IPS DF 4.7 (cell line): Measurements from ENCODE around the gene BRI3BP.
"Not testable (repeated sequence)": the region's sequence is repeated elsewhere in the genome, so short reads cannot be mapped to it uniquely, and the experiment has no call there.

Experiments
- DNase-seq: peaks from one replicate; pipeline ENCODE4 v3.0.0-alpha.2; 2013; ENCODE audit warnings: low spot score; ENCODE audit errors: extremely low read depth

BRI3BP gene

DNA sequence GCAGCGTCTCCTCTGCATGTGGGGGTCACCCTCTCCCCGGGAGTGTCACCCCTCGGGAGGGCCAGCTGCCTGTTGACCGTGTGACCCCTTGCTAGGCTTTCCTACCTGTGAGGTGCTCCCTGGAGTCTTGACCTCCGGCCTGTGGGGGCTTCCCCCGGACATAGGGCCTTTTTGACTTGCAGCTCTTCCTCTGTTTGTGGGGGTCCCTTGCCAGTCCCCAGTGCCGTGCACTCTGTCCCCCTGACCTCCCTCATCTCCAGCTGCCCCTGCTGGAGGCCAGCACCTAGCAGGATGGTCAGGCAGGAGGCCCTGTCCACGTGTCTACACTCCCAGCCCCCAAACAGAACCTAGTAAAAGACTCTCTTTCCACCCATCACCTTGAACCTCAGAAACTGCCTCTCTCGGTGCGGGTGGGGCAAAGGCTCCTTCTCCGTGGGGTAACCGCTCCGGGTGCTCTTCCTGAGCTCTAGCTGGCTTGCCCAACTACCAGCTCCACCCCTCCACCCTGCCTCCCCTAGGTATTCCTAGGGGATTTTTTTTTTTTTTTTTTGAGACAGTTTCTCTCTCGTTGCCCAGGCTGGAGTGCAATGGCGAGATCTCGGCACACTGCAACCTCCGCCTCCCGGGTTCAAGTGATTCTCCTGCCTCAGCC is 72.6 kb downstream of the BRI3BP start:
- no peak for DNase-seq

DNA sequence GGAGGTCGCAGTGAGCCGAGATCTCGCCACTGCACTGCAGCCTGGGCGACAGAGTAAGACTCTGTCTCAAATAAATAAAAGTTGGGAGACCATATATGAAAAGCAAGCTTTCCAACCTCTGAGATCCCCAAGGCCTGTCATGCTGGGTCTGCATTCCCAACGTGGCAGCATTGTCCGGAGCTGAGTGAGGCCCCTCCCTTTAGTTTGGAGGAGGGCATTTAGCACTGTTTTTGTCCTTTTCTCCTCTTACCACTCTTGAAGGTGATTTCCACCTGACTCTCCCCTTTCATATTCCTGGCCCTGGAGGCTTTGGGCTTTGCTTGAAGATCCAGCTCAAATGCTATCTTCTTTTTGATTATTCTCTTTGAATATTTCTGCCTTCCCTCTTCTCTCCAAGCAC is 74.9 kb downstream of the BRI3BP start:
- no peak for DNase-seq

DNA sequence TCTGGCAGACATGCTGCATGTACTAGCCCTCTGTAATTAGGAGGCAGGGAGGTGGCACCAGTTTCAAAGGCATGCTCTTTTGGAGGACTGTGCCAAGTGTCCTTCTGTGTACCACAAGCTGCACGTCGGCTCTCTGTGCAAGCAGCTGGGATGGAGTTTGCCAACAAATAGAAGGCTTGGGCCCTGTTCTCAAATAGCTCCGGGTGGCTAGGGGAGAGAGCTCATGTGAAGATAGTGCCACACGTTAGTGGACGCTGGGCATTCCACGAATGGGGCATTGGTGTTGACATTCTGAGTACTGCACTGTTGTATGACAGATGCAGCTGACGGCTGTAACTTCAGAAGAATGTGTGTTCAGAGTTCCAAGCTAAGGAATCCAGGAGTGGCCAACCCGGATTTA is 76.2 kb downstream of the BRI3BP start:
- no peak for DNase-seq

DNA sequence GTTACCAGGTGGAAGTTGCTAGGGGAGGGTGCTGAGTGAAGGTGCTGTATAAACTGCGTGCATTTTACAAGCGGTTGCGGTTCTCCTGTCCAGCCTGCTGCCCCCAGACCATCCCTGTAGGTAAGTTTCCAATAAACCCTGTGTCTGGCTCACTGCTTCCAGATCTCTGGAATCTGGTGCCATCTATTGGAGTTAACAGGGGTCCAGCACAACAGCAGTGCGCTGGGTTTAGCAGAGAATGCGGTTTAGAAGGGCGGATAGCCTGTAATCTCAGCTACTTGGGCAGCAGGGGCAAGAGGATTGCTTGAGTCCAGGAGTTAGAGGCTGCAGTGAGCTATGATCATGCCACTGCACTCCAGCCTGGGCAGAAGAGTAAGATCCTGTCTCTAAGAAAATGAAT is 76.7 kb downstream of the BRI3BP start:
- no peak for DNase-seq

DNA sequence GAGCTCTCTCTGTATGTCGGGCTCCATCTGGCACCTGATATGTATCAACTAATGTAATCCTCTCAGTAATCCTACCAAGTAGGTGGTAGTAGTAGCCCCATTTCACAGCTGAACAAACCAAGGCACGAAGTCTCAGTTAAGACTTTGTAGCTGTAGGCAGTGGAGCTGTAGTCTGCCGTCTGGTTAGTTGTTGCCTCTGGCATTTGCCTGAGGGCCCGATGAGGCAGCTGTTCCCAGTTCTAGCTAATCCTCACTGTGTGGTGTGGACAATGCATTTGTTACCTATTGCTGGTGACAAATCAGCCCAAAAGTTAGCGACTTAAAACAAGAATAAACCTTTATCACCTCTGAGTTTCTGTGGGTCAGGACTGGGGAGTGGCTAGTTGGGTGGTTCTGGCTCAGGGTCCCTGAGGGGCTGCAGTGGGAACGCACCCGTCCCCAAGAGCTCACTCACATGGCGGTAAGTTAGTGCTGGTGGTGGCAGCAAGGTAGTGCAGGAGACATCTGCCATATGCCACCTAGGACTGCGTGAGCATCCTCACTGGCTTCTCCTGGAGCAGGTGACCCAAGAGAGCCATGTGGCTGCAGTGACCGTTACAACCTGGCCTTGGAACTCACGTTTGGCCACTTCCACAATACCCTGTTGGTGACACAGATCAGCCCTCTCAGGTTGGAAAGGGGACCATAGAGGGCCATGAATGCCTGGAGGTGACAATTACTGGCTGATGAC is 77.4 kb downstream of the BRI3BP start:
- DNase-seq: no peak

DNA sequence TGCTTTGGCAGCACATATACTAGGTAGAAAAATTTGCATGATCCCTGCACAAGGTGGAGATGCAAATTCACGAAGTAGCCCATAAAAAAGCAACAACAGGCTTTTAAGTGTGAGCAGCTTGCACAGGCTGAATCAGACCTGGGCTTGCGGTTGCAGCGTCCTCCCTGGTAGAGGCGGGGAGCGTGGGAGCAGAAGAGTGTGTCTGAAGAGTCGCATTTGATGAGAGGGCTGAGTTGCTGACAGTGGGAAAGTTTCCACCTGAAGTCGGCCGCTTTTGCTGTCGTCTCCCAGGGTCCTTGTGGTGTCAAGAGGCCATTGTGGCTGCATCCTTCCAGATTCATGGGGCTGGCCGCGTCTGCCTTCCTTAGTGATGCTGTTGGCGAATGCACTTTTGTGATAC is 78.0 kb downstream of the BRI3BP start:
- no peak for DNase-seq

DNA sequence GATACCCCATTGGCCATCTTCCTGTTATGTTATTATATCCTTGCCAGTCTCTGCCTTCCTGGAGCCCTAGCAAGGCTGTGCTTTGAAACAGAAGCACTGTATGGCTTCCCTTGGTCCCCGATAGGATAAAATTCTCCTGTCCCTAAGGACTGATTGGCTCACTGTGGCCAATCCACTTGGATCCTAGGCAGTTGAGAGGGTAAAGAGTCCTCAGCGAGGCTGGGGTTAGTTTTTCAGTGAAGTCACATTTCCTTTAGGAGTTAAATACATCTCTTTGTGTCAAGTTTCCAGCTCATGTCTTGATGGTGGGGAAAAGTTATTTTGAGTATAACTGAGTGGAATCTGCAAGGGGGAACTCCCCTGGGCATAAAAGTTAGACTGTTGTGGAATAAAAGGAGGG is 79.1 kb downstream of the BRI3BP start:
- no peak for DNase-seq

DNA sequence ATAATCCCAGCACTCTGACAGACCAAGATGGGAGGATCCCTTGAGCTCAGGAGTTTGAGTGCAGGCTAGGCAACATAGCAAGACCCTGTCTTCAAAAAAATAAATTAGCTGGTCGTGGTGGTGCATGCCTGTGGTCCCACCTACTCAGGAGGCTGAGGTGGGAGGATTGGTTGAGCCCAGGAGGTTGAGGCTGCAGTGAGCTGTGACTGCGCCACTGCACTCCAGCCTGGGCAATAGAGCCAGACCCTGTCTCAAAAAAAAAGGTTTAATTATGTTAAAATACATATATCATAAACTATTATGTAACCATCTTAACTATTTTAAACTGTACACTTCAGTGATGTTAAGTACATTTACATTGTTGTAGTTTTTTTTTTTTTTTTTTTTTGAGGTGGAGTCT is 80.8 kb downstream of the BRI3BP start:
- DNase-seq: not testable (repeated sequence)

DNA sequence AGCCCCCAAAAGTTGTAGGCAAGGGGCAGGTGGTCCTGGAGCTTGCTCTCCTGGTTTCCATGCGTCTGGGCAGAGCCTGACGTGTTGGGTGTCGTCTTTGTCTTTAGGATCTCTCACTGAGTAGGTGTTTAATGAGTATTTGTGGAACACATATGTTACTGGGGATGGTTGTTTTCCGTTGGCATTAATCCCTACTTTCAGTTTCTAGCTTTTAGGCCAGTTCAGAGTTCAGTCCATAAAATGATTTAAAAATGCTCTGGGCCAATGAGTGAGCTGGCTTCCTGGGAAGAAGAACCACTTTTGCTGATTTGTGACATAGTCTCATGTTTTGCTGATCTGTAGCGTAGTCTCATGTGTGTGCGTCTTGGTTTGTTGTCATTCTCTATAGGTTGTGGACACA is 82.7 kb downstream of the BRI3BP start:
- no peak for DNase-seq

DNA sequence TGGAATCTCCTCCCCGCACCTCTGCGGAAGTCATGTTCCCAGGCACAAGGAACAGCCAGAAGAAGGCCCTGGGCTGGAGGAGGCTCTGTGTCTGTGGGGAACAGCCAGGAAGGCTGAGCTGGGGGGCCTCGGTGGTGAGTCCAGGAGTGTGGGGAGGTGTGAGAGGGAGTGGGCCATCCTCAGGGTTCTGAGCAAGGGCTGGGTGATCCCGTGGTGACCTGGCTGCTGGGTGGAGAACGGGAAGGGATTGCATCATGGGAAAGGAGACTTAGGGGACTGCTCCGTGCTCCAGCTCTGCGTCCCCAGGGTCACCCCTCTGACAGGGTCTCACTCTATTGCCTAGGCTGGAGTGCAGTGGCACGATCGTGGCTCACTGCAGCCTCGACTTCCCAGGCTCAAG is 85.6 kb downstream of the BRI3BP start:
- no peak for DNase-seq

DNA sequence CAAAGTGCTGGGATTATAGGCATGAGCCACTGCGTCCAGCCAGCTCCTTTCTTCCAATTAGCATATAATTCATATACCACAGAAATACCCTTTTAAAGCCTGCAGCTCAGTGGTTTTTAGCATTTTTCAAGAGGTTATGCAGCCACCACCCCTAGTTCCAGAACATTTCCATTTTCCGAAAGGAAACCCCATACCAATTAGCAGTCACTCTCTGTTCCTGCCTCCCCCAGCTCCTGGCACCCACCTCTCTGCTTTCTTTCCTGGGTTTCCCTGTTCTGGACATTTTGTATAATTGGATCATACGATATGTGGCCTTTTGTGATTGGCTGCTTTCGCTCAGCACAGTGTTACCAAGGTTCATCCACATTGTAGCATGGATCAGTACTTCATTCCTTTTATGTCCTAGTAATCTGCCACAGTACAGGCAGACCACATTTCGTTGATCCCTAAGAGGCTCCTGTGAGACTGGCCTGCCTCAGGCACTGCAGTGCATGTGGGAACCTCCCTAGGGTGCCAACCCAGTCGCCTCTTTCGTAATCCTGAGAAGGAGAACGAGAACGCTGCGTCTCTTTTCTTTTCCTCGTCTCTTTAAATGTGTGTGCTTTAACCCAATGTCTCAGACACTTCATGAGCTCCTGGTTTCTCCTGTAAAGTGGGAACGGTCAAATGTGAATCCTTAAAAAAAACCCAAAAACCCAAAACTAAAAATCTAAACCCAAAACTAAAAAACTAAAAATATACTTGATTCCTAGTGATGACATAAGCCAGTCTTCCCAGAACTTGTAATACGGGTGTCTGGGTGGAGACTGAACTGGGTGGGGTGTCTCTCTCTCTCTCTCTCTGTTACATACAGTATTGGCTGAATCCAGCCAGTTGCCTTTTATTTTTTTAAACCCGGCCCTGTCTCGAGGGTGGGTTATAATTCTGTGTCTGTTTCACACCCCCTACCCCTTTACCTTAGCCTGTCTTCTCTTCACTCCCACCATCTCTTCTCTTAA is 86.5 kb downstream of the BRI3BP start:
- no peak for DNase-seq
